CD4-positive, alpha-beta T cell (primary cell): ENCODE results near the gene ARL6. TPM values are rescaled to one million over a fixed set of nuclear protein-coding genes. Genes with fewer than 3 reads are reported as not detected.

Source experiments
- ATAC-seq: fragments of 200-7000 bp; cut with Tn5 transposase; one replicate; pipeline ENCODE4 v1.10.0; 2022; ENCODE audit warnings: mild to moderate bottlenecking; ENCODE audit not compliant: poor library complexity
- CTCF ChIA-PET: fragments of 350-600 bp; sonication (Branson Sonifier 250); formaldehyde crosslinking; loops from one replicate; lab custom pipeline; 2021; ENCODE audit warnings: antibody characterized with exemption, inconsistent platforms; lab: Charles Lee
- POLR2A ChIA-PET: fragments of 350-600 bp; sonication (Branson Sonifier 250); formaldehyde crosslinking; loops from one replicate; lab custom pipeline; 2021; ENCODE audit warnings: antibody characterized with exemption, inconsistent platforms; lab: Charles Lee
- DNase-seq, 14 experiments: peaks; one replicate each; pipeline ENCODE4 v3.0.0-alpha.2; 2013 to 2020; ENCODE audit warnings: mixed read lengths in 2 of 14
- H3K27ac ChIP-seq, 2 donors: one replicate each; pipeline versions ENCODE4 v1.5.1 to v1.7.0; 2013; ENCODE audit warnings: low read length in 2 of 2, low read depth in 1 of 2, mild to moderate bottlenecking in 1 of 2
- H3K27me3 ChIP-seq, 2 experiments: 1 replicate in 1 of 2; 2 replicates in 1 of 2; pipeline versions ENCODE4 v1.6.1 to v1.7.0; 2013; ENCODE audit warnings: low read length in 2 of 2, control low read depth in 1 of 2, mild to moderate bottlenecking in 1 of 2, moderate library complexity in 1 of 2; ENCODE audit not compliant: insufficient read depth in 2 of 2, control insufficient read depth in 1 of 2
- H3K36me3 ChIP-seq: one replicate; pipeline ENCODE4 v1.6.1; 2013; ENCODE audit warnings: low read length, control low read depth; ENCODE audit not compliant: insufficient read depth
- H3K4me1 ChIP-seq: one replicate; pipeline ENCODE4 v1.6.1; 2013; ENCODE audit warnings: low read length, control low read depth; ENCODE audit not compliant: insufficient read depth
- H3K4me3 ChIP-seq: one replicate; pipeline ENCODE4 v1.5.1; 2013; ENCODE audit warnings: mild to moderate bottlenecking, low read length, moderate library complexity
- H3K9me3 ChIP-seq, 2 experiments: 1 replicate in 1 of 2; 2 replicates in 1 of 2; pipeline versions ENCODE4 v1.6.1 to v1.7.0; 2013; ENCODE audit warnings: low read length in 2 of 2, mild to moderate bottlenecking in 2 of 2, control low read depth in 1 of 2, moderate library complexity in 1 of 2; ENCODE audit not compliant: control insufficient read depth in 1 of 2, insufficient read depth in 1 of 2
- H3K27ac Mint-ChIP-seq: one replicate; pipeline ENCODE4 v1.8.0; 2020; ENCODE audit warnings: mixed read lengths
- H3K27me3 Mint-ChIP-seq: one replicate; pipeline ENCODE4 v1.8.0; 2021; ENCODE audit warnings: mixed read lengths
- H3K36me3 Mint-ChIP-seq: one replicate; pipeline ENCODE4 v1.8.0; 2021; ENCODE audit warnings: low read depth, mixed read lengths
- H3K4me1 Mint-ChIP-seq: one replicate; pipeline ENCODE4 v1.8.0; 2021; ENCODE audit warnings: low read depth, mixed read lengths
- H3K4me3 Mint-ChIP-seq: one replicate; pipeline ENCODE4 v1.8.0; 2020; ENCODE audit warnings: mild to moderate bottlenecking, mixed read lengths
- H3K9me3 Mint-ChIP-seq: one replicate; pipeline ENCODE4 v1.8.0; 2020; ENCODE audit warnings: mixed read lengths
- CTCF ChIP-seq: fragments of 200-600 bp; IDR thresholded peaks from one replicate; pipeline ENCODE4 v1.8.0; 2022; ENCODE audit warnings: antibody characterized with exemption, mild to moderate bottlenecking
- intact Hi-C, 2 experiments: fragments of 100-400 bp; cut with DNase I in 1 of 2; cut with micrococcal nuclease in 1 of 2; formaldehyde crosslinking; loops; one replicate each; pipeline versions ENCODE4 v1.15.1 to v1.9.0; 2023 to 2025; cut with DNase I, micrococcal nuclease
- total RNA-seq, 174 experiments: library from RNA in 2 of 174; stranded (reverse) in 2 of 174; gene quantifications; one replicate each; pipeline ENCODE4 v1.2.3 and lab custom pipeline; 2021 to 2026

Gene ARL6
- total RNA-seq, 2 experiments from 2014 or later = 1.3 to 2.1 TPM

DNA sequence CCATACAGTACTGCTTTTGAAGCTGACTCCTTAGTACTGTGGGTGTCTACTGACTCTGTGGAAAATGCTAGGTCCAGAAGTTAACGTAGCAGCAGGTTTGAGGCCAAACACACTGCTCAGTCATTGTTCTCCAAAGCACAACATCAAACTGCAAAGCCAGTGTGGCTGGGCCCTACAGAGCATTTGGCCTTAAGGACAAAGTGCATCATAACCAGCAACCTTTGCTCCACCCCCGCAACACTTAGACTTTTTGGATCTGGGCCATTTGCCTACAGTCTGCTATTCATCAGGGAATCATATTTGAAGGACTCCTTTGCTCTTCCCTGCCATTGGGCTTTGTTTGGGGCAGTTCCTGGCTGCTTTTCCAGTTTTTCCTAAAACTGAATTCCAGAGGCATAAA is 43.1 kb upstream of the ARL6 start:
- no peaks in the 10 kb centered on the region for H3K4me1 ChIP-seq
- POLR2A ChIA-PET = no interaction called here
- Mint-ChIP-seq H3K4me1 (no peaks in the 10 kb centered on the region), H3K4me3 (no peak overlapping the region), H3K27me3 (peaks cover 13% of the 10 kb centered on the region), H3K27ac (no peak overlapping the region), H3K36me3 (no peaks in the 10 kb centered on the region), H3K9me3 (no peaks in the 10 kb centered on the region)
- no peak overlapping the region for H3K27ac ChIP-seq
- H3K4me3 ChIP-seq = no peak overlapping the region
- ATAC-seq (no peak), DNase-seq (no peak)
- no peak for TF ChIP-seq CTCF
- intact Hi-C loops = no loop called here
- H3K27me3 ChIP-seq = no peaks in the 10 kb centered on the region
- no peaks in the 10 kb centered on the region for H3K9me3 ChIP-seq
- CTCF ChIA-PET = no interaction called here
- H3K36me3 ChIP-seq = no peaks in the 10 kb centered on the region

DNA sequence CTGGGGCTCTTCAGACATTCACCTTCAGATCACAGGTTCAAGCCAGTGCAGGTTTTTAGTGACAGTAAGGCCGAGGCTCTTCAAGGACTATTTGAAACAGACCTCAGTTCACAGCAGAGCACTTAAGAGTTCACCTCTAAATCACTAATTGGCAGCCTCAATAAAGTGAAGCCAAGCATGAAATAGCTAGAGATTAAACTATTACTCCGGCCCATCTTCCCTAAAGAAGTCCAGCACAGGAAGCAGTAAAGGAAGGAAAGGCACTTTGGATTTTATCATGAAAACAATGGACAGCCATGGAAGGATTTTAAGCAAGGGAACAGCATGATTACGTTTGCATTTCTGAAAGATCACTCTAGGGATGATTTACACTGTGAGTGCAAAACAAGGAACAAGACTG is 27.6 kb upstream of the ARL6 start:
- intact Hi-C loops = no loop called here
- POLR2A ChIA-PET = no interaction called here

DNA sequence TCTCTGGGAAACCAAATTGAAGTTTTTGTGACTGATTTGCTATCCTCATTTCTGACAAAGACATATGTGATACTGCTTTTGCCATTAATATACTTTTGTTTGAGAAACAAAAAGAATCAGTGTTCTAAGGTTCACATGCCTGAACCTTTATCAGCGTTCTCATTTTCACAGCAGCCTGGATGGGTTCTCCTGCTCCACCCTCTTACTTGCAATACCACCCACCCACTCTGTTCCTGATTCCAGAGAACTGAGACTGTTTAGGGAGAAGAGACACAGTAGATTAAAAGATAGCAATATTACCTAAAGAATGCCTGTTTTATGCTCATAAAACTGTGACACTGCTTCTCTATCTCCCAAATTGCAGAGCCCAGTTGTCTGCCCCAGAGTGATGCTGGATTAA is 25.8 kb upstream of the ARL6 start:
- Histone ChIP-seq H3K27ac (no peak overlapping the region), H3K9me3 (no peaks in the 10 kb centered on the region), H3K4me1 (no peaks in the 10 kb centered on the region), H3K36me3 (no peaks in the 10 kb centered on the region), H3K27me3 (peaks cover 0 to 5% of the 10 kb centered on the region in 2 experiments), H3K4me3 (no peak overlapping the region)
- TF ChIP-seq CTCF = no peak
- H3K4me3 Mint-ChIP-seq = no peak overlapping the region
- H3K36me3 Mint-ChIP-seq = no peaks in the 10 kb centered on the region
- DNase-seq (no peak), ATAC-seq (no peak)
- peaks cover 11% of the 10 kb centered on the region for H3K27me3 Mint-ChIP-seq
- no peak overlapping the region for H3K27ac Mint-ChIP-seq
- H3K9me3 Mint-ChIP-seq = no peaks in the 10 kb centered on the region
- no peaks in the 10 kb centered on the region for H3K4me1 Mint-ChIP-seq
- CTCF ChIA-PET = no interaction called here
- intact Hi-C loops = no loop called here
- POLR2A ChIA-PET = no interaction called here

More for the DNA sequence above, 27.6 kb upstream of the ARL6 start:
- ATAC-seq (no peak), DNase-seq (no peak)
- no peaks in the 10 kb centered on the region for H3K9me3 ChIP-seq
- H3K27me3 Mint-ChIP-seq = peaks cover 15% of the 10 kb centered on the region
- no peaks in the 10 kb centered on the region for H3K4me1 Mint-ChIP-seq
- H3K27ac ChIP-seq = no peak overlapping the region
- peaks cover 0 to 5% of the 10 kb centered on the region in 2 experiments for H3K27me3 ChIP-seq
- no peaks in the 10 kb centered on the region for H3K9me3 Mint-ChIP-seq
- TF ChIP-seq CTCF = no peak
- no peak overlapping the region for H3K4me3 ChIP-seq
- no peaks in the 10 kb centered on the region for H3K36me3 ChIP-seq
- CTCF ChIA-PET = interaction anchor here (1.3 kb wide), 1 partner anchor 18 kb away, joined by 4 read pairs; no protein-coding TSS in a partner anchor
- no peak overlapping the region for H3K27ac Mint-ChIP-seq
- H3K4me3 Mint-ChIP-seq = no peak overlapping the region
- H3K4me1 ChIP-seq = no peaks in the 10 kb centered on the region
- no peaks in the 10 kb centered on the region for H3K36me3 Mint-ChIP-seq
